Measurements from ENCODE around the gene OR6J1.

OR6J1 gene

GRCh38 chr14:22597265-22597664 is 46.9 kb downstream of the OR6J1 start:
- no peaks in the 10 kb centered on the region for H3K36me3 ChIP-seq (ENCODE audit: control insufficient read depth, low read length)
- H3K4me2 ChIP-seq (ENCODE audit: low read length) = no peak overlapping the region
- no peaks in the 10 kb centered on the region for H3K9me3 ChIP-seq (ENCODE audit: control insufficient read depth, insufficient read depth, low read length)
- H3K9me2 ChIP-seq (replicated peaks; ENCODE audit: control insufficient read depth, low read length) = no peaks in the 10 kb centered on the region
- TF ChIP-seq EZH2phosphoT487 (IDR thresholded peaks at IDR 0.05; ENCODE audit: borderline replicate concordance, low read length) = no peak
- TF ChIP-seq, protein P1, sequence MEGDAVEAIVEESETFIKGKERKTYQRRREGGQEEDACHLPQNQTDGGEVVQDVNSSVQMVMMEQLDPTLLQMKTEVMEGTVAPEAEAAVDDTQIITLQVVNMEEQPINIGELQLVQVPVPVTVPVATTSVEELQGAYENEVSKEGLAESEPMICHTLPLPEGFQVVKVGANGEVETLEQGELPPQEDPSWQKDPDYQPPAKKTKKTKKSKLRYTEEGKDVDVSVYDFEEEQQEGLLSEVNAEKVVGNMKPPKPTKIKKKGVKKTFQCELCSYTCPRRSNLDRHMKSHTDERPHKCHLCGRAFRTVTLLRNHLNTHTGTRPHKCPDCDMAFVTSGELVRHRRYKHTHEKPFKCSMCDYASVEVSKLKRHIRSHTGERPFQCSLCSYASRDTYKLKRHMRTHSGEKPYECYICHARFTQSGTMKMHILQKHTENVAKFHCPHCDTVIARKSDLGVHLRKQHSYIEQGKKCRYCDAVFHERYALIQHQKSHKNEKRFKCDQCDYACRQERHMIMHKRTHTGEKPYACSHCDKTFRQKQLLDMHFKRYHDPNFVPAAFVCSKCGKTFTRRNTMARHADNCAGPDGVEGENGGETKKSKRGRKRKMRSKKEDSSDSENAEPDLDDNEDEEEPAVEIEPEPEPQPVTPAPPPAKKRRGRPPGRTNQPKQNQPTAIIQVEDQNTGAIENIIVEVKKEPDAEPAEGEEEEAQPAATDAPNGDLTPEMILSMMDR (IDR thresholded peaks at IDR 0.05; ENCODE audit: low read depth, low read length, poor library complexity, severe bottlenecking) = no peak
- peaks cover 28% of the 10 kb centered on the region for H3K4me1 ChIP-seq (ENCODE audit: control insufficient read depth, low read length)
- H3K27me3 ChIP-seq (ENCODE audit: control insufficient read depth, low read length) = peaks cover 46% of the 10 kb centered on the region
- H3K4me3 ChIP-seq (ENCODE audit: low read length) = no peak overlapping the region
- H3K27ac ChIP-seq (ENCODE audit: low read depth, low read length) = no peak overlapping the region
- no peaks in the 10 kb centered on the region for H3F3A ChIP-seq (ENCODE audit: control insufficient read depth, insufficient read depth)
- no peaks in the 10 kb centered on the region for H4K20me1 ChIP-seq (ENCODE audit: control insufficient read depth, insufficient read depth, low read depth, low read length)
- H3K79me2 ChIP-seq (ENCODE audit: control insufficient read depth, low read length) = no peaks in the 10 kb centered on the region

GRCh38 chr14:22596354-22596879 is 47.7 kb downstream of the OR6J1 start:
- Histone ChIP-seq H3K36me3 (ENCODE audit: control insufficient read depth, low read length) (no peaks in the 10 kb centered on the region), H3K4me3 (ENCODE audit: low read length) (no peak overlapping the region), H3K9me2 (replicated peaks; ENCODE audit: control insufficient read depth, low read length) (no peaks in the 10 kb centered on the region), H4K20me1 (ENCODE audit: control insufficient read depth, insufficient read depth, low read depth, low read length) (no peaks in the 10 kb centered on the region), H3K4me1 (ENCODE audit: control insufficient read depth, low read length) (peaks cover 35% of the 10 kb centered on the region), H3K4me2 (ENCODE audit: low read length) (no peak overlapping the region), H3K9me3 (ENCODE audit: control insufficient read depth, insufficient read depth, low read length) (no peaks in the 10 kb centered on the region), H3K79me2 (ENCODE audit: control insufficient read depth, low read length) (no peaks in the 10 kb centered on the region), H3K27ac (ENCODE audit: low read depth, low read length) (no peak overlapping the region), H3K27me3 (ENCODE audit: control insufficient read depth, low read length) (peaks cover 38% of the 10 kb centered on the region), H3F3A (ENCODE audit: control insufficient read depth, insufficient read depth) (no peaks in the 10 kb centered on the region)
- TF ChIP-seq, protein P1 (IDR thresholded peaks at IDR 0.05; ENCODE audit: low read depth, low read length, poor library complexity, severe bottlenecking) = no peak
- no peak for TF ChIP-seq EZH2phosphoT487 (IDR thresholded peaks at IDR 0.05; ENCODE audit: borderline replicate concordance, low read length)

DNA sequence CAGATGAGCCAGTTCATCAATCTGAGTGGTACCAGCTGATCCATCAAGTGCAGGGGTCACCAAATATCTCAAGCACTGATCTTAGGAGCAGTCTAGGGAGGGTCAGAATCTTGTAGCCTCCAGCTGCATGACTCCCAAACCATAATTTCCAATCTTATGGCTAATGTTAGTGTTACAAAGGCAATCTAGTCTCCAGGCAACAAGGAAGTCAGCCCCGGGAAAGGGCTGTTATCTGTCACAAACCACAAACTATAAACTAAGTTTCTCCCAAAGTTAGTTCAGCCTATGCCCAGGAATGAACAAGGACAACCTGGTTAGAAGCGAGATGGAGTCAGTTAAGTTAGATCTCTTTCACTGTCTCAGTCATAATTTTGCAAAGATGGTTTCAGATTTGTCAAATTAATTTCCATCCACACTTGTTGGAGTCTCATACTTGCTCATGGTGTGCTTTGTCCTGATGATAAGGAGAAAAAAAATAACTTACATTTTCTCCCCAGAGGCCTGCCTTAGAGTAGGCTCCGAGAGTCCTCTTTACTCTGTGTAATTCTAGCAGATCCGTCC is 49.9 kb downstream of the OR6J1 start:
- H3K27me3 ChIP-seq (ENCODE audit: control insufficient read depth, low read length) = peaks cover 26% of the 10 kb centered on the region
- H3K27ac ChIP-seq (ENCODE audit: low read depth, low read length) = no peak overlapping the region
- no peaks in the 10 kb centered on the region for H3F3A ChIP-seq (ENCODE audit: control insufficient read depth, insufficient read depth)
- no peak overlapping the region for H3K4me2 ChIP-seq (ENCODE audit: low read length)
- no peak overlapping the region for H3K4me3 ChIP-seq (ENCODE audit: low read length)
- peaks cover 32% of the 10 kb centered on the region for H3K4me1 ChIP-seq (ENCODE audit: control insufficient read depth, low read length)
- no peaks in the 10 kb centered on the region for H4K20me1 ChIP-seq (ENCODE audit: control insufficient read depth, insufficient read depth, low read depth, low read length)
- no peaks in the 10 kb centered on the region for H3K79me2 ChIP-seq (ENCODE audit: control insufficient read depth, low read length)
- TF ChIP-seq EZH2phosphoT487 (IDR thresholded peaks at IDR 0.05; ENCODE audit: borderline replicate concordance, low read length) = no peak
- TF ChIP-seq, protein P1 (IDR thresholded peaks at IDR 0.05; ENCODE audit: low read depth, low read length, poor library complexity, severe bottlenecking) = no peak
- no peaks in the 10 kb centered on the region for H3K9me3 ChIP-seq (ENCODE audit: control insufficient read depth, insufficient read depth, low read length)
- no peaks in the 10 kb centered on the region for H3K9me2 ChIP-seq (replicated peaks; ENCODE audit: control insufficient read depth, low read length)
- H3K36me3 ChIP-seq (ENCODE audit: control insufficient read depth, low read length) = no peaks in the 10 kb centered on the region

All from DOHH2 (cell line).